NCI-H524 treated with DMSO at 0.1 percent for 48 hours (cell line): ENCODE data around the gene ASS1.

ENCODE experiments used
- DNase-seq: peaks from one replicate; lab custom pipeline; 2025; lab: John Stamatoyannopoulos, UW

The ASS1 gene

DNA sequence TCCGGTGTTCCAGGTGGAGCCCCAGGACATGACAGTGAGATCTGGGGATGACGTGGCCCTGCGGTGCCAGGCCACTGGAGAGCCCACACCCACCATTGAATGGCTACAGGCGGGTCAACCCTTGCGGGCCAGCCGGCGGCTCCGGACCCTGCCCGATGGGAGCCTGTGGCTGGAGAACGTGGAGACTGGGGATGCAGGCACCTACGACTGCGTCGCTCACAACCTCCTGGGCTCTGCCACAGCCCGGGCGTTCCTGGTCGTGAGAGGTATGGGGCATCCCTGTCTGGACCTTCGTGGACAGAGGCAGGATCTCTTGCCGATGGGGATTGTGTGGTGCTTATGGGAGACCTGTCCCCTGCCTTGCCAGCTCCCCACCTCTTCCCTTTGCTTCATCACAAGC lies 26.0 kb upstream of the ASS1 start:
- no peak for DNase-seq

DNA sequence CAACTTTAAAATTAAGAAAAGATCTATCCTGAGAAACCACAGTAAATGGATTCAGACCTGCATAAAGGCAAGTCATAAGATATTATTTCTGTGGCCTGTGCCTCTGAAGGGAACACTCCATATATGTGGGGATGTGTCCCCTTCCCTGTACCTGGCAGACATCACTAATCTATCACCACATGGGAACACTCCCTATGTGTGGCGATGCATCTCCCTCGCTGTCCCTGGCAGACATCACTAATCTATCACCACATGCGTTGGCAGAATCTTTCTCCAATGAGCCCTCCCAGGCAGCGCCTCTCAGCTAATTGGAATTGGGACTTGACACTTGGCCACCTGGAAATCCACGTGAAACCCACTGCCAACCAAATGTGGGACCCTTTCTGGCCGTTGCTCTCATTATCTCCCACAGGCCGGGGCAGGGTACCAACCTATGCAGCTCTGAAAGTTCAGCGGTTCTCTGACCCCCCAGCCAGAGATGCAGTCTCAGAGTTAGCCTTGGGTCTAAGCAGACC lies 25.2 kb upstream of the ASS1 start:
- DNase-seq = no peak

GRCh38 chr9:130421154-130421801 lies 23.5 kb upstream of the ASS1 start:
- no peak for DNase-seq

DNA sequence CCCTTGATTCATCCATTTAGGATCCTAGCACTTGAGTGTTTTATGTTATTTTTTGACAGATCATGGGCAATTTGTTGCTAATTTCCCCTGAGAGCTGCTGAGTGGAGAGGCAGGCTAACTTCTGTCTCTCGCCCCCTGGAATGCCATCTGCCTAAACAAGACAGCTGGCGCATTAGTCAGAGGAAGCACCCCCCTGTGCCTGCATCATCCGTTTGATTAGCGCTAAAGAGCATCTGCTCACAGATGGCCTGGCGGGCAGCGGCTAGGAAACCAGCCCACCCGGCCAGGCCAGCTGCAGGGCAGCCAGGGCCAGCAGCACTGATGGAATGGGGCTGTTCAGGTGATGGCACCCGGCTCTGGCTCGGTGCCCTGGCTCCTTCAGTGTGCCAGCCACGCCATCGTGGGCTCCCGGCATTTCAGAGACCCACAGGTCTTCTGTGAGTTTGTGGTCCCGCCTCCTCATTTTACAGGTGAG lies 22.9 kb upstream of the ASS1 start:
- DNase-seq = peak; percentile 96

DNA sequence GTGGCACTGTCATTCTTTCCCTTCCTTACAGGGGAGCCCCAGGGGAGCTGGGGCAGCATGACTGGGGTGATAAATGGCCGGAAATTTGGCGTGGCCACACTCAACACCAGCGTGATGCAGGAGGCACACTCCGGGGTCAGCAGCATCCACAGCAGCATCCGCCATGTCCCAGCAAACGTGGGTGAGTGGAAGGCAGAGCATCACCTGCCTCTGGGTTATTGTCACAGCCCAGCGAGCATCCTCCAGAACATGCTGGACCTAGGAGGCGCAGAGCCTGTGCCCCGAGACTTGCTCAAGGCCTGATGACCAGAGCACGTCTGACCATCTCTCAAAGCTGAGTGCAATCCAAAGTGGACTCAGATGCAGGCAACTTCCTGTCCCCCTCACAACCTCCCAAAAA lies 22.2 kb upstream of the ASS1 start:
- no peak for DNase-seq

- DNase-seq = no peak
These were observed 21.5 kb upstream of the ASS1 start for GRCh38 chr9:130423272-130423671.

- DNase-seq = no peak
These were observed 19.9 kb upstream of the ASS1 start for GRCh38 chr9:130424595-130425454.

DNA sequence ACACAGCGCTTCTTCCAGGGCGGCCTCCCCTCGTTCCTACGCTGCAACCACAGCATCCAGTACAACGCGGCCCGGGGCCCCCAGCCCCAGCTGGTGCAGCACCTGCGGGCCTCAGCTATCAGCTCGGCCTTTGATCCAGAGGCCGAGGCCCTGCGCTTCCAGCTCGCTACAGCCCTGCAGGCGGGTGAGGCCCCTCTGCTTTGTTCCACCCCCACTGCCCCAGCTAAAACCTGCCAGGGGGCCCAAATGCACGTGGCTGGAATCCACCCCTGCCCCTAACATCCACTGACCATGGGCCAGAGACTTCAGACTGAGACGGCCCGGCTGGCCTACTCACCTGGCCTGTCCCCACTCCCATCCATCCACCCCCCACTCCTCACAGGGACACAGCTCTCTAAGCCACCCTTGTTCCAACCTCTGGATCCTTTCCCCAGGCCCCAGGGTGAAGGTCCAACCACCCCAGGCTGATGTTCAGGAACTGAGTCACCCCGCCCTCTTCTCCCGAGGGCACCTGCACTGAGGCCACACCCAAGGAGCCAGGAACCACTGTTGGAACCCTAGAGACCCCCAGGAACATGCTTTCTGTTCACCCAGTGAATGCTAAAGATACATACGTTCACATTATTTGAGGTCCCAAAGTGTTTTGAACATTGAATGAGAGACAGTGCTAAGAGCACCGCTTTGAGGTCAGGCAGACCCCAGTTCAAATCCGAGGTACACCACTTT lies 18.9 kb upstream of the ASS1 start:
- no peak for DNase-seq

GRCh38 chr9:130426467-130426773 lies 18.3 kb upstream of the ASS1 start:
- no peak for DNase-seq

- no peak for DNase-seq
These were observed 17.9 kb upstream of the ASS1 start for GRCh38 chr9:130426883-130427282.

GRCh38 chr9:130427326-130427725 lies 17.4 kb upstream of the ASS1 start:
- DNase-seq = no peak

GRCh38 chr9:130428086-130428665 lies 16.6 kb upstream of the ASS1 start:
- DNase-seq = no peak

DNA sequence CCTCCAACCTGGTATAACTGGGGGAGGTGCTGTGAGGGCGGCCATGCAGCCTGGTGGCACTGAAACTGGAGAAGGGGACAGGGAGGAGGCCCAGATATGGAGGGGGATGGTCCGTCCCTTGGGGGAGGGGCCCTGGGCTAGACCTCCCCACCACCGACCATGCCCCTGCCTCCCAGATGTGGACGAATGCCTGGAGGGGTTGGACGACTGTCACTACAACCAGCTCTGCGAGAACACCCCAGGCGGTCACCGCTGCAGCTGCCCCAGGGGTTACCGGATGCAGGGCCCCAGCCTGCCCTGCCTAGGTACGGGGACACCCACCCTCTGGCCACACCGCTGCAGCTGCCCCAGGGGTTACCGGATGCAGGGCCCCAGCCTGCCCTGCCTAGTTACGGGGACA lies 15.4 kb upstream of the ASS1 start:
- no peak for DNase-seq

DNA sequence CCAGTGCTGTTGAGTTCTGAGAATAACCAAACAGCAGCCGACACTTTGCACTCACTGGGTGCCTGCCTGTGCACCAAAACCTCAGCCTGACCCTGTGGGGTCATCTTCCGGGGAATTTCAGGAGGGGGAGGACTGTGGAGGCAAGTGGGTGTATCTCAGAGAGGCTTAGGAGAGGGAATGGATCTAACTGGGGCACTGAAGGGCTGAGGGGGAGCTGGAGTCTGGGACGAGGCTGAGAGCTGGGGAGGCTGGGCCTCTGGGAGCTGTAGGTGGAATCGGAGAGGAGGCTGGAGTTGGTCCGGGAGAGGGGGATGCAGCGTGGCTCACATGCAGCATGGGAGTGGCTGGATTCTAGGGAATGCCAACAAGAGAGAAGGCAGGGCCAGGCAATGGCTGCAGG lies 14.9 kb upstream of the ASS1 start:
- no peak for DNase-seq

- no peak for DNase-seq
These were observed 14.5 kb upstream of the ASS1 start for GRCh38 chr9:130430232-130430631.

- no peak for DNase-seq
These were observed 13.8 kb upstream of the ASS1 start for GRCh38 chr9:130430734-130431535.

GRCh38 chr9:130431536-130432303 lies 13.0 kb upstream of the ASS1 start:
- no peak for DNase-seq

GRCh38 chr9:130432362-130432761 lies 12.4 kb upstream of the ASS1 start:
- DNase-seq = no peak

- DNase-seq = no peak
These were observed 12.0 kb upstream of the ASS1 start for GRCh38 chr9:130432796-130433167.

- no peak for DNase-seq
These were observed 11.4 kb upstream of the ASS1 start for GRCh38 chr9:130433168-130433946.
